SK-N-SH treated with all-trans-retinoic acid at 6 μM for 48 hours (cell line): ENCODE results near the gene RNU1-1.
"Not testable (repeated sequence)": the region's sequence is repeated elsewhere in the genome, so short reads cannot be mapped to it uniquely, and the experiment has no call there.

ENCODE experiments used
- BACH2 ChIP-seq: fragments of 250-450 bp; sonication (Bioruptor Pico); IDR thresholded peaks from 2 replicates; pipeline ENCODE4 v1.9.0; 2021; ENCODE audit warnings: mild to moderate bottlenecking, borderline replicate concordance
- CSDC2 ChIP-seq: fragments of 250-450 bp; sonication (Bioruptor Pico); IDR thresholded peaks from 2 replicates; pipeline ENCODE4 v1.5.0; 2020; ENCODE audit warnings: mild to moderate bottlenecking, moderate library complexity
- ESRRG ChIP-seq: fragments of 250-450 bp; sonication (Bioruptor Pico); IDR thresholded peaks from 2 replicates; pipeline ENCODE4 v1.6.1; 2021; ENCODE audit warnings: mild to moderate bottlenecking
- ISL1 ChIP-seq: fragments of 250-450 bp; sonication (Bioruptor Pico); IDR thresholded peaks from 2 replicates; pipeline ENCODE4 v2.1.2; 2022; ENCODE audit warnings: mild to moderate bottlenecking, moderate library complexity
- PATZ1 ChIP-seq: fragments of 250-450 bp; sonication (Bioruptor Pico); IDR thresholded peaks from 2 replicates; pipeline ENCODE4 v1.8.0; 2020; ENCODE audit warnings: mild to moderate bottlenecking, moderate library complexity, borderline replicate concordance
- PPARA ChIP-seq: fragments of 250-450 bp; sonication (Bioruptor Pico); IDR thresholded peaks from 2 replicates; pipeline ENCODE4 v1.5.0; 2020; ENCODE audit warnings: mild to moderate bottlenecking, borderline replicate concordance
- TOX ChIP-seq: fragments of 250-450 bp; sonication (Bioruptor Pico); IDR thresholded peaks from 2 replicates; pipeline ENCODE4 v1.8.0; 2021; ENCODE audit warnings: mild to moderate bottlenecking, moderate library complexity, borderline replicate concordance
- ZFP3 ChIP-seq: fragments of 250-450 bp; sonication (Bioruptor Pico); IDR thresholded peaks from 2 replicates; pipeline ENCODE4 v1.5.0; 2020; ENCODE audit warnings: mild to moderate bottlenecking, moderate library complexity
- ZFP30 ChIP-seq: fragments of 450-650 bp; formaldehyde crosslinking; IDR thresholded peaks from 2 replicates; pipeline ENCODE4 v1.5.0; 2022; ENCODE audit warnings: mild to moderate bottlenecking, moderate library complexity
- ZNF70 ChIP-seq: fragments of 450-650 bp; formaldehyde crosslinking; IDR thresholded peaks from 2 replicates; pipeline ENCODE4 v1.5.0; 2020; ENCODE audit warnings: mild to moderate bottlenecking, moderate library complexity
- ZNF8 ChIP-seq: fragments of 450-650 bp; formaldehyde crosslinking; IDR thresholded peaks from 2 replicates; pipeline ENCODE4 v1.5.0; 2020; ENCODE audit warnings: mild to moderate bottlenecking, moderate library complexity
- TF ChIP-seq, protein P1 (sequence below): fragments of 250-450 bp; sonication (Bioruptor Pico); IDR thresholded peaks from 2 replicates; pipeline ENCODE4 v1.5.1; 2020; ENCODE audit warnings: low read depth, mild to moderate bottlenecking, moderate library complexity
- TF ChIP-seq, protein P2 (sequence below): fragments of 250-450 bp; sonication (Bioruptor Pico); IDR thresholded peaks from 2 replicates; pipeline ENCODE4 v1.5.0; 2020; ENCODE audit warnings: mild to moderate bottlenecking, moderate library complexity

- TF ChIP-seq, protein P1, sequence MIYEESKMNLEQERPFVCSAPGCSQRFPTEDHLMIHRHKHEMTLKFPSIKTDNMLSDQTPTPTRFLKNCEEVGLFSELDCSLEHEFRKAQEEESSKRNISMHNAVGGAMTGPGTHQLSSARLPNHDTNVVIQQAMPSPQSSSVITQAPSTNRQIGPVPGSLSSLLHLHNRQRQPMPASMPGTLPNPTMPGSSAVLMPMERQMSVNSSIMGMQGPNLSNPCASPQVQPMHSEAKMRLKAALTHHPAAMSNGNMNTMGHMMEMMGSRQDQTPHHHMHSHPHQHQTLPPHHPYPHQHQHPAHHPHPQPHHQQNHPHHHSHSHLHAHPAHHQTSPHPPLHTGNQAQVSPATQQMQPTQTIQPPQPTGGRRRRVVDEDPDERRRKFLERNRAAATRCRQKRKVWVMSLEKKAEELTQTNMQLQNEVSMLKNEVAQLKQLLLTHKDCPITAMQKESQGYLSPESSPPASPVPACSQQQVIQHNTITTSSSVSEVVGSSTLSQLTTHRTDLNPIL (CRISPR knock-in tag): not testable (repeated sequence)
- TF ChIP-seq ZNF8 (CRISPR knock-in tag); ESRRG (CRISPR knock-in tag); ZNF70; CSDC2 (CRISPR knock-in tag); TOX; BACH2 (CRISPR knock-in tag); ISL1 (CRISPR knock-in tag); ZFP3 (CRISPR knock-in tag); PATZ1; PPARA (CRISPR knock-in tag); ZFP30 (CRISPR knock-in tag): not testable (repeated sequence)
- TF ChIP-seq, protein P2, sequence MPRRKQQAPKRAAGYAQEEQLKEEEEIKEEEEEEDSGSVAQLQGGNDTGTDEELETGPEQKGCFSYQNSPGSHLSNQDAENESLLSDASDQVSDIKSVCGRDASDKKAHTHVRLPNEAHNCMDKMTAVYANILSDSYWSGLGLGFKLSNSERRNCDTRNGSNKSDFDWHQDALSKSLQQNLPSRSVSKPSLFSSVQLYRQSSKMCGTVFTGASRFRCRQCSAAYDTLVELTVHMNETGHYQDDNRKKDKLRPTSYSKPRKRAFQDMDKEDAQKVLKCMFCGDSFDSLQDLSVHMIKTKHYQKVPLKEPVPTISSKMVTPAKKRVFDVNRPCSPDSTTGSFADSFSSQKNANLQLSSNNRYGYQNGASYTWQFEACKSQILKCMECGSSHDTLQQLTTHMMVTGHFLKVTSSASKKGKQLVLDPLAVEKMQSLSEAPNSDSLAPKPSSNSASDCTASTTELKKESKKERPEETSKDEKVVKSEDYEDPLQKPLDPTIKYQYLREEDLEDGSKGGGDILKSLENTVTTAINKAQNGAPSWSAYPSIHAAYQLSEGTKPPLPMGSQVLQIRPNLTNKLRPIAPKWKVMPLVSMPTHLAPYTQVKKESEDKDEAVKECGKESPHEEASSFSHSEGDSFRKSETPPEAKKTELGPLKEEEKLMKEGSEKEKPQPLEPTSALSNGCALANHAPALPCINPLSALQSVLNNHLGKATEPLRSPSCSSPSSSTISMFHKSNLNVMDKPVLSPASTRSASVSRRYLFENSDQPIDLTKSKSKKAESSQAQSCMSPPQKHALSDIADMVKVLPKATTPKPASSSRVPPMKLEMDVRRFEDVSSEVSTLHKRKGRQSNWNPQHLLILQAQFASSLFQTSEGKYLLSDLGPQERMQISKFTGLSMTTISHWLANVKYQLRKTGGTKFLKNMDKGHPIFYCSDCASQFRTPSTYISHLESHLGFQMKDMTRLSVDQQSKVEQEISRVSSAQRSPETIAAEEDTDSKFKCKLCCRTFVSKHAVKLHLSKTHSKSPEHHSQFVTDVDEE (CRISPR knock-in tag): not testable (repeated sequence)
Observed at GRCh38 chr1:16519255-16519951, 5.3 kb upstream of the RNU1-1 start.
